MM.1S (cell line): ENCODE data around the gene SEMA3A.

ENCODE experiments used
- DNase-seq: peaks from one replicate; pipeline ENCODE4 v3.0.0-alpha.2; 2015
- H2AFZ ChIP-seq: fragments of 300-600 bp; sonication (generic); 2 replicates; pipeline ENCODE4 v1.6.0; 2016; ENCODE audit warnings: antibody characterized with exemption, low read length
- H3F3A ChIP-seq: fragments of 300-600 bp; sonication (generic); 2 replicates; pipeline ENCODE4 v1.6.1; 2016; ENCODE audit warnings: mild to moderate bottlenecking, antibody characterized with exemption, low read length, moderate library complexity, mixed read lengths; ENCODE audit not compliant: insufficient read depth
- H3K27ac ChIP-seq: fragments of 300-600 bp; sonication (generic); 2 replicates; pipeline ENCODE4 v1.5.1; 2016; ENCODE audit warnings: mild to moderate bottlenecking, low read length
- H3K27me3 ChIP-seq: fragments of 300-600 bp; sonication (generic); replicated peaks from 2 replicates; pipeline ENCODE4 v1.6.0; 2016; ENCODE audit warnings: low read length; ENCODE audit not compliant: insufficient read depth
- H3K36me3 ChIP-seq: fragments of 300-600 bp; sonication (generic); replicated peaks from 2 replicates; pipeline ENCODE4 v1.6.1; 2016; ENCODE audit warnings: mild to moderate bottlenecking, low read length, mixed read lengths; ENCODE audit not compliant: insufficient read depth
- H3K4me1 ChIP-seq: fragments of 300-600 bp; sonication (generic); 2 replicates; pipeline ENCODE4 v1.6.1; 2016; ENCODE audit warnings: low read length, mixed read lengths
- H3K4me2 ChIP-seq: fragments of 300-600 bp; sonication (generic); 2 replicates; pipeline ENCODE4 v1.6.0; 2016; ENCODE audit warnings: low read depth, low read length
- H3K4me3 ChIP-seq: fragments of 300-600 bp; sonication (generic); 2 replicates; pipeline ENCODE4 v1.5.1; 2016; ENCODE audit warnings: low read length, mixed read lengths
- H3K79me2 ChIP-seq: fragments of 300-600 bp; sonication (generic); 2 replicates; pipeline ENCODE4 v1.6.1; 2016; ENCODE audit warnings: mixed run types, low read length, mixed read lengths
- H3K9ac ChIP-seq: fragments of 300-600 bp; sonication (generic); 2 replicates; pipeline ENCODE4 v1.6.1; 2016; ENCODE audit warnings: low read length, mixed read lengths
- H3K9me2 ChIP-seq: fragments of 300-600 bp; sonication (generic); replicated peaks from 2 replicates; pipeline ENCODE4 v1.6.1; 2016; ENCODE audit warnings: mild to moderate bottlenecking, low read length, mixed read lengths; ENCODE audit not compliant: insufficient read depth
- H3K9me3 ChIP-seq: fragments of 300-600 bp; sonication (generic); replicated peaks from 2 replicates; pipeline ENCODE4 v1.6.1; 2016; ENCODE audit warnings: mild to moderate bottlenecking, low read length, mixed read lengths; ENCODE audit not compliant: insufficient read depth
- H4K20me1 ChIP-seq: fragments of 300-600 bp; sonication (generic); 2 replicates; pipeline ENCODE4 v1.6.1; 2016; ENCODE audit warnings: mild to moderate bottlenecking, low read length, moderate library complexity, mixed read lengths; ENCODE audit not compliant: insufficient read depth
- EZH2 ChIP-seq: fragments of 300-600 bp; sonication (generic); optimal IDR thresholded peaks from 2 replicates; pipeline ENCODE3; 2017; ENCODE audit warnings: low read depth, mild to moderate bottlenecking, antibody characterized with exemption, low read length, mixed read lengths
- EZH2phosphoT487 ChIP-seq: fragments of 300-600 bp; sonication (generic); IDR thresholded peaks from 2 replicates; pipeline ENCODE4 v1.6.1; 2018; ENCODE audit warnings: antibody characterized with exemption, low read length
- TF ChIP-seq, protein P1 (sequence below): fragments of 300-600 bp; sonication (generic); IDR thresholded peaks from 2 replicates; pipeline ENCODE4 v1.5.1; 2016; ENCODE audit warnings: antibody characterized with exemption, low read length, mixed read lengths

Gene SEMA3A

DNA sequence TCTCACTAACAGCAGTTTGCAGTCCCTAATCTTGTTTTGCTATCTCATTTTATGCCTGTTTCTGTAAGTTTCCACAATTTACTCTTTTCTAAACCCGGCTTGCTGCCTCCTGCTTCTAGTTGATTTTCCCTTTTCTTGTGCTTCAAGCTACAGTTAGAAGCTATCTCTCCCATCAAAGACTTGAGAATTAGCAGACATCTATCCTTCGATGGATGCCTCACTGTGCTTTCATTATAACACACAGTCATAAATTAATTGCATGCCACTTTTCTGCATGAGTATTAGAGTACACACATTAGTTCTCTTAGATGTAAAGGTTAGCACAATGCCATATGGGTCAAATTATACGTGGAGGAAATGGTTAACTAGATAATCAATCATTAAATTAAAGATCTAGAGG, 48.7 kb downstream of the SEMA3A start:
- no peaks in the 10 kb centered on the region for H3K27me3 ChIP-seq
- H3K79me2 ChIP-seq: no peaks in the 10 kb centered on the region
- no peaks in the 10 kb centered on the region for H4K20me1 ChIP-seq
- no peak for DNase-seq
- H3K9me2 ChIP-seq: no peaks in the 10 kb centered on the region
- no peaks in the 10 kb centered on the region for H3K4me1 ChIP-seq
- H3K4me3 ChIP-seq: no peak overlapping the region
- no peaks in the 10 kb centered on the region for H3K9me3 ChIP-seq
- H3K27ac ChIP-seq: no peak overlapping the region
- H3K36me3 ChIP-seq: no peaks in the 10 kb centered on the region
- no peaks in the 10 kb centered on the region for H3F3A ChIP-seq
- no peak overlapping the region for H2AFZ ChIP-seq
- no peak overlapping the region for H3K4me2 ChIP-seq
- TF ChIP-seq EZH2phosphoT487 (no peak), EZH2 (no peak)
- TF ChIP-seq, protein P1, sequence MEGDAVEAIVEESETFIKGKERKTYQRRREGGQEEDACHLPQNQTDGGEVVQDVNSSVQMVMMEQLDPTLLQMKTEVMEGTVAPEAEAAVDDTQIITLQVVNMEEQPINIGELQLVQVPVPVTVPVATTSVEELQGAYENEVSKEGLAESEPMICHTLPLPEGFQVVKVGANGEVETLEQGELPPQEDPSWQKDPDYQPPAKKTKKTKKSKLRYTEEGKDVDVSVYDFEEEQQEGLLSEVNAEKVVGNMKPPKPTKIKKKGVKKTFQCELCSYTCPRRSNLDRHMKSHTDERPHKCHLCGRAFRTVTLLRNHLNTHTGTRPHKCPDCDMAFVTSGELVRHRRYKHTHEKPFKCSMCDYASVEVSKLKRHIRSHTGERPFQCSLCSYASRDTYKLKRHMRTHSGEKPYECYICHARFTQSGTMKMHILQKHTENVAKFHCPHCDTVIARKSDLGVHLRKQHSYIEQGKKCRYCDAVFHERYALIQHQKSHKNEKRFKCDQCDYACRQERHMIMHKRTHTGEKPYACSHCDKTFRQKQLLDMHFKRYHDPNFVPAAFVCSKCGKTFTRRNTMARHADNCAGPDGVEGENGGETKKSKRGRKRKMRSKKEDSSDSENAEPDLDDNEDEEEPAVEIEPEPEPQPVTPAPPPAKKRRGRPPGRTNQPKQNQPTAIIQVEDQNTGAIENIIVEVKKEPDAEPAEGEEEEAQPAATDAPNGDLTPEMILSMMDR: no peak
- no peak overlapping the region for H3K9ac ChIP-seq

DNA sequence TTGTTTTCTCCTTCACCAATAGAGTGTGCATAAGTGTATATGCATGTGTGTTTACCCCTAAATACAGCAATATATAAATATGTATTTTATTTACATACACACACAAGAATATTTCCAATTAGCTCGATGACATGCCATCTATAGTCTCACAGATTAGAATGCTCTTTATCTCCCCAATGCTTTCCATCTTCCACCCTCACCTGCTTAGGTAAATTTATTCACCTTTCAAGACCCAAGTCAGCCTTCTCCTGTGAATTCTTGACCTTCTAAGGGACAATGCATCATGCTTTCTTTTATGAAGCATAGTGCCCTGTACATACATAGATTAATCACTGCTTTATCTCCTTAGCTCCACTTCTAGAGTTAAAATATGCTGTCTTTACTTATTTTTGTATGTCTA, 49.7 kb downstream of the SEMA3A start:
- H3K9me2 ChIP-seq: no peaks in the 10 kb centered on the region
- no peak overlapping the region for H3K4me2 ChIP-seq
- H3K27ac ChIP-seq: no peak overlapping the region
- no peaks in the 10 kb centered on the region for H3K36me3 ChIP-seq
- H3K9me3 ChIP-seq: no peaks in the 10 kb centered on the region
- H3K4me3 ChIP-seq: no peak overlapping the region
- H3K79me2 ChIP-seq: no peaks in the 10 kb centered on the region
- no peaks in the 10 kb centered on the region for H3K4me1 ChIP-seq
- H3K9ac ChIP-seq: no peak overlapping the region
- TF ChIP-seq EZH2: no peak
- TF ChIP-seq, protein P1: no peak
- TF ChIP-seq EZH2phosphoT487: no peak
- H4K20me1 ChIP-seq: no peaks in the 10 kb centered on the region
- no peaks in the 10 kb centered on the region for H3K27me3 ChIP-seq
- H3F3A ChIP-seq: no peaks in the 10 kb centered on the region
- no peak overlapping the region for H2AFZ ChIP-seq
- DNase-seq: no peak

DNA sequence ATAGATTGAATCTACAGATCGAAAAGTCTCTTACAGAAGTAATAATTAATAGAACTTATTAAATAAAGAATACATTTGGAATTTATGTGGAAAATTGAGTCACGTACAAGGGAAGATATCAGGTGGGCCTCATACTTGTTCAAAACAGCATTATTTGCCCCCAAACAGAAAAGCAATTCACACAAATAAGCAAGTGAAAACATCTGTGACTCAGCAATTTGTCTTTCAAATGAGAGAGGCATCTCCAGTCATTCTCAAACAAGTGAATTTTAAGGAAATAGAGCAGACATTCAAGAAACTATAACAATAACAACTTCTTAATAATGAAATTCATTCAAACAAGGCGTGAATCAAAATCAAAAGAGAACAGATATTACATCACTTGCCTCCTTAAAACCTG, 50.1 kb downstream of the SEMA3A start:
- no peak for DNase-seq
- no peaks in the 10 kb centered on the region for H3K36me3 ChIP-seq
- H3K9me3 ChIP-seq: no peaks in the 10 kb centered on the region
- no peak overlapping the region for H3K9ac ChIP-seq
- H4K20me1 ChIP-seq: no peaks in the 10 kb centered on the region
- no peak overlapping the region for H2AFZ ChIP-seq
- no peaks in the 10 kb centered on the region for H3K27me3 ChIP-seq
- H3K79me2 ChIP-seq: no peaks in the 10 kb centered on the region
- no peak overlapping the region for H3K4me3 ChIP-seq
- no peaks in the 10 kb centered on the region for H3F3A ChIP-seq
- H3K4me2 ChIP-seq: no peak overlapping the region
- H3K27ac ChIP-seq: no peak overlapping the region
- TF ChIP-seq EZH2phosphoT487 (no peak), EZH2 (no peak)
- TF ChIP-seq, protein P1: no peak
- no peaks in the 10 kb centered on the region for H3K4me1 ChIP-seq
- no peaks in the 10 kb centered on the region for H3K9me2 ChIP-seq
